ENCODE results near the gene UGT3A1. TPM values are rescaled to one million over a fixed set of nuclear protein-coding genes. Genes with fewer than 3 reads are reported as not detected.

Gene UGT3A1
- total and polyA plus RNA-seq, 10 of the 15 experiments (the other 5 are each of a cell fraction or from before 2014, with no cell fraction given), result not detected

DNA sequence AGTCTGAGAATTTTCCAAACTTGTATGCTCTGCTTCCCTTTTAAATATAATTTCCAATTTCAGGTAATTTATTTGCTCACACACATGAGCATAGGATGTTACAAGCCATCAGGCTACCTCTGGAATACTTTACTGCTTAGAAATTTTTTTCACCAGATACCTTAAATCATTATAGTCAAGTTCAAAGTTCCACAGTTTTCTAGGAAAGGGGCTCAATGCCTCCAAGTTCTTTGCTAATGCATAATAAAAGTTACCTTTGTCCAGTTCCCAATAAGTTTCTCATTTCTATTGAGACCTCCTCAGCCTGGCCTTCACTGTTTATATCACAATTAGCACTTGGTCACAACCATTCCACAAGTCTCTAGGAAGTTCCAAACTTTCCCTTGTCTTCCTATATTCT is 16.2 kb upstream of the UGT3A1 start:
- no peaks in the 10 kb centered on the region for H3K79me2 ChIP-seq (ENCODE audit: control insufficient read depth, insufficient read depth, low read length)
- no peak overlapping the region for H3K4me2 ChIP-seq (ENCODE audit: control insufficient read depth, insufficient read depth)
- BruUV-seq (replicated peaks), result no TSS peak
- no peak overlapping the region for H3K4me3 ChIP-seq
- CTCF ChIA-PET, result no interaction called here
- no peaks in the 10 kb centered on the region for H4K20me1 ChIP-seq (ENCODE audit: control insufficient read depth, insufficient read depth)
- SMC1A ChIA-PET (ENCODE audit: uncharacterized antibody, unreplicated experiment), result no interaction called here
- no peaks in the 10 kb centered on the region for H3K27me3 ChIP-seq (replicated peaks in 1 of 2; ENCODE audit: control insufficient read depth in 2 of 2, insufficient read depth in 2 of 2, low read length in 1 of 2)
- H3K9ac ChIP-seq (ENCODE audit: control insufficient read depth, insufficient read depth, low read length), result no peak overlapping the region
- DNase-seq (ENCODE audit: low read depth, low spot score) (no peak), FAIRE-seq (no peak), ATAC-seq (no peak)
- H2AFZ ChIP-seq (ENCODE audit: control insufficient read depth, low read depth, low read length), result no peak overlapping the region
- no peaks in the 10 kb centered on the region; the same call in 2 of the 3 replicates for H3K9me3 ChIP-seq (replicated peaks; ENCODE audit: control insufficient read depth, insufficient read depth, low read length)
- H3K27ac ChIP-seq (ENCODE audit: control insufficient read depth, insufficient read depth), result no peak overlapping the region
- intact Hi-C loops (cut with micrococcal nuclease; ENCODE audit: unreplicated experiment) (no loop called here), in situ Hi-C loops (cut with MboI) (no loop called here)
- H3K4me1 ChIP-seq (ENCODE audit: control insufficient read depth, insufficient read depth, low read length), result no peaks in the 10 kb centered on the region
- RAD21 ChIA-PET (ENCODE audit: unreplicated experiment), result no interaction called here
- no peak for TF ChIP-seq RB1 (IDR thresholded peaks at IDR 0.05; ENCODE audit: borderline replicate concordance)
- no peak for TF ChIP-seq SREBF1 (IDR thresholded peaks at IDR 0.05; ENCODE audit: low read length)
- no peak for TF ChIP-seq IKZF2 (IDR thresholded peaks at IDR 0.05)
- no peak for TF ChIP-seq ATF7 (IDR thresholded peaks at IDR 0.05; ENCODE audit: low read depth)
- TF ChIP-seq FOXK2 (IDR thresholded peaks at IDR 0.05), result no peak
- TF ChIP-seq CHD2 (IDR thresholded peaks at IDR 0.05; ENCODE audit: borderline replicate concordance, low read depth, low read length), result no peak
- POLR2A ChIA-PET, result no interaction called here
- H3K36me3 ChIP-seq (ENCODE audit: control insufficient read depth in 2 of 2, insufficient read depth in 2 of 2, low read length in 1 of 2), result no peaks in the 10 kb centered on the region

- ChIA-PET CTCF (no interaction called here), RAD21 (ENCODE audit: unreplicated experiment) (interaction anchor here (0.5 kb wide), 1 partner anchor 21 kb away, joined by 4 read pairs; no protein-coding TSS in a partner anchor), SMC1A (ENCODE audit: uncharacterized antibody, unreplicated experiment) (interaction anchor here (0.6 kb wide), 1 partner anchor 622 kb away, joined by 3 read pairs; no protein-coding TSS in a partner anchor), POLR2A (no interaction called here)
- 0% methylated on average over 1 of the region's 1 CpG for WGBS (ENCODE audit: insufficient coverage, insufficient replicate concordance, low lambda C conversion rate, missing lambda C conversion rate)
- in situ Hi-C loops (cut with MboI), result no loop called here
- H4K20me1 ChIP-seq (ENCODE audit: control insufficient read depth, insufficient read depth), result no peaks in the 10 kb centered on the region
- H2AFZ ChIP-seq (ENCODE audit: control insufficient read depth, low read depth, low read length), result no peak overlapping the region
- no peak for DNase-seq (ENCODE audit: low read depth, low spot score)
- no peaks in the 10 kb centered on the region for H3K4me1 ChIP-seq (ENCODE audit: control insufficient read depth, insufficient read depth, low read length)
- no peaks in the 10 kb centered on the region for H3K36me3 ChIP-seq (ENCODE audit: control insufficient read depth in 2 of 2, insufficient read depth in 2 of 2, low read length in 1 of 2)
- no peak for ATAC-seq
- H3K9ac ChIP-seq (ENCODE audit: control insufficient read depth, insufficient read depth, low read length), result no peak overlapping the region
- no peak overlapping the region for H3K4me2 ChIP-seq (ENCODE audit: control insufficient read depth, insufficient read depth)
- H3K9me3 ChIP-seq (replicated peaks; ENCODE audit: control insufficient read depth, insufficient read depth, low read length), result no peaks in the 10 kb centered on the region; the same call in 2 of the 3 replicates
- intact Hi-C loops (cut with micrococcal nuclease; ENCODE audit: unreplicated experiment), result no loop called here
- no TSS peak for BruUV-seq (replicated peaks)
- H3K27ac ChIP-seq (ENCODE audit: control insufficient read depth, insufficient read depth), result no peak overlapping the region
- FAIRE-seq, result no peak
- H3K27me3 ChIP-seq (replicated peaks in 1 of 2; ENCODE audit: control insufficient read depth in 2 of 2, insufficient read depth in 2 of 2, low read length in 1 of 2), result no peaks in the 10 kb centered on the region
- no peak overlapping the region for H3K4me3 ChIP-seq
- TF ChIP-seq BCL11A (IDR thresholded peaks at IDR 0.05; ENCODE audit: low read depth, low read length) (no peak), HDAC2 (IDR thresholded peaks at IDR 0.05) (no peak), CREB1 (IDR thresholded peaks at IDR 0.05; ENCODE audit: low read depth) (no peak), ZSCAN29 (IDR thresholded peaks at IDR 0.05) (no peak), CUX1 (IDR thresholded peaks at IDR 0.05; ENCODE audit: insufficient replicate concordance, low read depth, low read length) (no peak)
- no peaks in the 10 kb centered on the region for H3K79me2 ChIP-seq (ENCODE audit: control insufficient read depth, insufficient read depth, low read length)
These were observed 15.0 kb upstream of the UGT3A1 start for GRCh38 chr5:36006163-36006562.
